Measurements from ENCODE around the gene ADM5.
A peak's percentile ranks its signal among the peaks of the same experiment; 100 is the strongest.

The ADM5 gene

DNA sequence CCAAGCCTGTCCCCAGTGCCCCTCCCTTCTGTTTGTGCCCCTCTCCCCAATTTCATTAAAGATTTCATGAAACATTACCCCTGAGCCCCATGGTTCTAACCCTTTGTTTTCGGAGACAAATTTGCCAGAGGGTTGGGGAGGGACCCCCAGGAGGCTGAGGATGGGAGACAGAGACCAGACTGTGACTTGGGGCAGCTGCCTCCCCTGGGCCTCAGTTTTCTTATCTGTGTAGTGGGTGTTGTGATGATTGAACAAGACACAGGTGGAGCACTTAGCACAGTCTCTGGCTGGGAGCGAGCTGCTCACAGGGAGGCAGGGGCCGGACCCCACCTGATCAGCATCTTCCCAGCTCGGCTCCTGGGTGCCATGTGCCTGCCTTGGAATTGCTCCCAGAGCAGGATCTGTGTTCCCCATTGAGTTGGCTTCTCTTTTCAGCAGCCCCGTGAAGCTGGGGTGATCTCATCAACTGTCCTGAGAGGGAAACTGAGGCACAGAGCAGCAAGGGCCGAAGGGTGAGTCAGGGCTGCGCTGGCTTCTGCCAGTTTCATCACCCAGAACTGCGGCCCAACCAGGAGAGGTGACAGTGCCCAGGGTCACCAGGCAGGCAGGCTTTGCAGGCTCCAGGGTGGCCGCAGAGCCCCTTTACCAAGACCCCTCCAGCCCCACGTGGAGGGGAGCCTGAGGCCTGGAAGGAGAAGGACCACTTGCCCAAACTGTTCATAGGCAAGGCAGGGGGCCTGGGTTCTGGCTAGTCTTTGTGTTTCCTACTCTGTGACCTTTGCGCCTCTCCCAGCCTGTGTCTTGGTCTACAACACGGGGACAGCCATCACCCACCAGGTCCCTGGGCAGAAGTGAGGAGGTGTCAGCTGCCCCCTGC lies 30.6 kb upstream of the ADM5 start:
- no peak for DNase-seq (ENCODE audit: low read depth)

GRCh38 chr19:49660338-49660961 lies 28.9 kb upstream of the ADM5 start:
- DNase-seq (ENCODE audit: low read depth) = no peak

DNA sequence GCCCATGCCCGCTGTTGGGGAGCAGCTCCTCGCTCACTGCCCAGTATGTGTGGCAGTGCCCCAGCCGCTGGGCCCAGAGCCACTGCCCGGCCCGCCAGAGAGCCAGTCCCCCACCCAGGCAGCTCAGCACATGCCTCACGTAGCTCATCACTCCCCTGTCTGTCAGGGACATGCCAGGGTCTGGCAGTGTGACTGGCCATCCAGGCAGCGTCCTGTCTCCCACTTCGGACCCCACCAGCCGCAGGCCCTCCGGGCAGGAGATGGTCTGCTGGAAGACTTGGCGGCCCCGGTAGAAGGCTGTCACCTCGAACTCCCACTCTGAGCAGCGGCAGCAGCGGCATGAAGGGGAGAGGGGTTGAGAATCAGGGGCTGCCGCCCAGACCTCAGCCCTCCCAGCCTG lies 27.4 kb upstream of the ADM5 start:
- DNase-seq (ENCODE audit: low read depth) = no peak

- no peak for DNase-seq (ENCODE audit: low read depth)
Observed at GRCh38 chr19:49663224-49663623, 26.2 kb upstream of the ADM5 start.

GRCh38 chr19:49664171-49665035 lies 25.0 kb upstream of the ADM5 start:
- peak; percentile 87 for DNase-seq (ENCODE audit: low read depth)

DNA sequence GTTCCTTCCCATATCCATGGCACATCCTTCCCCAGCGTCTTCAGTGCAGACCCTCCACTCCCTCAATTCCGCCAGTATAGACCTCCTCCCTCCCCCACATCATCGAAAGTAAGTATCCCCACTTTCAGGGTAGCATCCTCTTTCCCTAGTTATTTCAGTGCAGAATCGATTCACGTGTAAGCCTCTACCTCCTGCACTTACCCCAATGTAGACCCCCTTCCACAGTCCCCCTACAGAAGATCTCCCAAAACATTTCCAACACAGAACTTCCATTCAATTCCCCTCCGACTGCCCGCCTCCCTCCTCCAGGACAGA lies 24.4 kb upstream of the ADM5 start:
- DNase-seq (ENCODE audit: low read depth) = no peak

GRCh38 chr19:49665351-49666119 lies 23.9 kb upstream of the ADM5 start, which contains the start of the genes BCL2L12 and IRF3:
TSS of gene BCL2L12 (plus strand) at chr19:49665933. CDS start at chr19:49666693, 760 bp downstream.
TSS of gene IRF3 (minus strand) at chr19:49665857. CDS start at chr19:49664838, 1,019 bp downstream.
- peak; percentile 97 for DNase-seq (ENCODE audit: low read depth)

DNA sequence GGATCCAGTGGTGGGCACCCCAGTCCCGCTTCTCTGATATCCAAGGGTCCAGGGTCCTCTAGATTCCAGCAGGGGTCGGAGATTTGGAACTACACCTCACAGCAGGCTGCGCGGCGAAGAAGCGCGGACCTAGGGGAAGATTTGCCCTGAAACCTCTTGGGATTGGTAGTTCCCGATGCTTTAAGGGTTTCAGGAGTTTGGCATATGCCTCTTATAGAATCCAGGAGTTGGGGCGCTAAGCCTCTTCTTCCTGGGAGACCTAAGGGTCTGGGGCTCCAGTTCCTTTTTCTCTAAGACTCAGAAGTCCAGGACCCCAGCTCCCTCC lies 23.3 kb upstream of the ADM5 start:
- DNase-seq (ENCODE audit: low read depth) = no peak

DNA sequence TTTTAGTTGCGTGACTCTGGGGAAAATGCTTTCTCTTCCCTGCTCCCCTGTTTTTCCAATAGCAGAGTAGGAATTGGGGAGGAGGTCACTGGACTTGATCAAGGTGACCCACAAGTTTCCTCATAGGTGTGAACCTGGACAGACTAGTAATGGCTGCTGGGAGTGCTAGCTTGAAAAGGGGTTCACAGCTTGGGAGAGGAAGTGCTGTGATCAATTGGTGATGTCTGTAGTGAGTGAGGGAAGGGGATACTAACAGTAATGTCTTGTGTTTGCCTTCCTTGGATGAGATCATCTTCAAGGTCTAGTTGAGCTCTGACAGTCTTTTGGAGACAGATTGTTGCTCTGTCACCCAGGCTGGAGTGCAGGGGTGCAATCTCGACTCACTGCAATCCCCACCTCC lies 21.9 kb upstream of the ADM5 start:
- DNase-seq (ENCODE audit: low read depth) = no peak

GRCh38 chr19:49669516-49669915 lies 19.9 kb upstream of the ADM5 start:
- DNase-seq (ENCODE audit: low read depth) = no peak

GRCh38 chr19:49672131-49672919 lies 17.1 kb upstream of the ADM5 start:
- peak; percentile 64 for DNase-seq (ENCODE audit: low read depth)

GRCh38 chr19:49676136-49676783 lies 13.1 kb upstream of the ADM5 start:
- DNase-seq (ENCODE audit: low read depth) = peak; percentile 42

- DNase-seq (ENCODE audit: low read depth) = peak; percentile 96
Observed at GRCh38 chr19:49676784-49677230, 12.6 kb upstream of the ADM5 start.

GRCh38 chr19:49677231-49677900 lies 12.0 kb upstream of the ADM5 start, which contains the start of gene PRMT1:
TSS of gene PRMT1 (plus strand) at chr19:49677271. CDS start at chr19:49677281, 10 bp downstream.
- peak; percentile 41 for DNase-seq (ENCODE audit: low read depth)

GRCh38 chr19:49677901-49678674 lies 11.3 kb upstream of the ADM5 start:
- DNase-seq (ENCODE audit: low read depth) = peak; percentile 56

DNA sequence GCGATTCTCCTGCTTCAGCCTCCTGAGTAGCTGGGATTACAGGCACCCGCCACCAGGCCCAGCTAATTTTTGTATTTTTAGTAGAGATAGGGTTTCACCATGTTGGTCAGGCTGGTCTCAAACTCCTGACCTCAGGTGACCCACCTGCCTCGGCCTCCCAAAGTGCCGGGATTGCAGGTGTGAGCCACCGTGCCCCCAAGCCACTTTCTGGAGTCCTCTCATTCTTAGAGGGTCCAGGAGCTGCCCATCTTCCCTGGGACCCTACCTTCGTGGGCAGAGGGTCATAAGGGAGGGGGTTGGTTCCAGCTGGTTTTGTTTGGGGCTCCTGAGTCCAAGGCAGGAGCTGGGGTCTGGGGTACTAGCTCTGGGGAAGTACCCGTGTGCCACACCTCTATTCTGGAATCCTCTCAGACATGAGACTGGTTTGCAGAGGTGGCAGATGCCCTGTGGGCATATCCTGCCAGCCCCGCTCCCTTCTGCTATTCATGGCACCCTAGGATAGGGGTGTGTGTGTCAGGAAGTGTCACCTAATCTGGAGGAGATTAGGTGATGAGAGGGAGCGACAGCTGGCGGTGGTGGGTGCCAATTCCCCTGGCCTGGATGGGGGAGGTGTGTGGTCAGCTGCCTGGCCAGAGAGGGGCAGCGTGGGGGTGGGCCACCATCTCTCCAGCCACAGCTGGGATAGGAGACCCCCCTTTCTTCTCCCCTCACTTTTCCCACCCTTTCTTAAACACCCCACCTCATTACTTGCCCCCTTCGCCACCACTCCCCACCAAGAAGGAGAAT lies 10.2 kb upstream of the ADM5 start:
- no peak for DNase-seq (ENCODE audit: low read depth)

- no peak for DNase-seq (ENCODE audit: low read depth)
Observed at GRCh38 chr19:49679771-49680413, 9.5 kb upstream of the ADM5 start.
